ENCODE results near the gene ANXA4. TPM values are rescaled to one million over a fixed set of nuclear protein-coding genes. Genes with fewer than 3 reads are reported as not detected.

Gene ANXA4
- total and polyA plus RNA-seq, 4 donors: 17.6 to 135 (median 59.4) TPM

DNA sequence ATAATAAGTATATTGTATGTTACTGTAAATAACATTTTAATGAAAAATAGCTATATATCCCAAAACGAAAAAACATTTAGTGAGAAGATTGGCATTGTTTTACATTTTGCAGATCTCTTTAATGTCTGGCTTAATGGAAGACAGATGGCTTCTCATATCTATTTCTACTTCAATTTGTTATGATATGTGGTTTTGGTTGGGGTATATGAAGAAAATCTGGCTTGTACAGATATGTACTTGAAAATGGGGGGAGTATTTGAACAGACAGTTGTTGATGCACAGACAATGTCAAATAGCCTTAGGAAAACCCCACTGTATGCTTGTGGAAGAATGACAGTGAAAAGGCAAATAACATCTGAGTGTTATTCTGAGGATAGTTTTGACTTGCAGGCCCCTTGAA lies 64.0 kb downstream of the ANXA4 start:
- H3K9me3 ChIP-seq (ENCODE audit: control insufficient read depth in 4 of 4, low read length in 3 of 4): no peaks in the 10 kb centered on the region
- no peak overlapping the region for H3K9ac ChIP-seq (ENCODE audit: low read depth in 1 of 2, low read length in 2 of 2)
- H3K4me3 ChIP-seq (ENCODE audit: low read depth in 1 of 3, low read length in 3 of 3): no peak overlapping the region
- no peak overlapping the region for H3K27ac ChIP-seq (ENCODE audit: low read depth in 1 of 2, low read length in 2 of 2)
- H3K27me3 ChIP-seq (ENCODE audit: control insufficient read depth in 4 of 4, insufficient read depth in 4 of 4, low read length in 3 of 4): no peaks in the 10 kb centered on the region
- H3K36me3 ChIP-seq (ENCODE audit: control insufficient read depth in 4 of 4, insufficient read depth in 3 of 4, low read depth in 1 of 4, low read length in 3 of 4): peaks cover 10 to 46% (median 36%) of the 10 kb centered on the region in 4 donors
- DNase-seq (ENCODE audit: low spot score): no peak
- TF ChIP-seq FOXA1 (IDR thresholded peaks at IDR 0.05): no peak
- no peak for TF ChIP-seq TAF1 (conservative IDR thresholded peaks at IDR 0.05)
- no peak for TF ChIP-seq HNF4G (IDR thresholded peaks at IDR 0.05)
- TF ChIP-seq CTCF (IDR thresholded peaks at IDR 0.05; ENCODE audit: low read depth, low read length, missing input control): no peak
- TF ChIP-seq EGR1 (IDR thresholded peaks at IDR 0.05; ENCODE audit: low read depth in 2 of 2): no peak
- no peak for TF ChIP-seq FOXA2 (IDR thresholded peaks at IDR 0.05)
- no peak for TF ChIP-seq ZBTB33 (IDR thresholded peaks at IDR 0.05)
- TF ChIP-seq GABPA (IDR thresholded peaks at IDR 0.05 in 1 of 2, conservative IDR thresholded peaks at IDR 0.05 in 1 of 2): no peak
- TF ChIP-seq RAD21 (IDR thresholded peaks at IDR 0.05): no peak
- TF ChIP-seq JUND (IDR thresholded peaks at IDR 0.05): no peak
- TF ChIP-seq MAX (IDR thresholded peaks at IDR 0.05): no peak
- TF ChIP-seq REST (IDR thresholded peaks at IDR 0.05): no peak
- no peak for TF ChIP-seq SP1 (IDR thresholded peaks at IDR 0.05)
- TF ChIP-seq NR2F2 (IDR thresholded peaks at IDR 0.05): no peak
- TF ChIP-seq RXRA (IDR thresholded peaks at IDR 0.05): no peak
- no peak for TF ChIP-seq ATF3 (IDR thresholded peaks at IDR 0.05)
- no peak for TF ChIP-seq HNF4A (conservative IDR thresholded peaks at IDR 0.05)
- no peaks in the 10 kb centered on the region for H3K4me1 ChIP-seq (ENCODE audit: control insufficient read depth in 4 of 4, insufficient read depth in 4 of 4, low read length in 3 of 4)
- 98% methylated on average over 1 of the region's 1 CpG for WGBS

Data from liver (tissue), 9 donors.